OCI-LY1 (cell line): ENCODE data around the gene HLA-DMB.

Experiments used
- H2AFZ ChIP-seq: fragments of 200-600 bp; sonication (generic), shearing (Covaris generic); 2 replicates; pipeline ENCODE4 v1.6.0; 2014; ENCODE audit warnings: antibody characterized with exemption, mild to moderate bottlenecking, low read length
- H3F3A ChIP-seq: fragments of 200-600 bp; sonication (generic), shearing (Covaris generic); 2 replicates; pipeline ENCODE4 v1.6.0; 2014; ENCODE audit warnings: mild to moderate bottlenecking, antibody characterized with exemption, low read length, moderate library complexity; ENCODE audit not compliant: insufficient read depth
- H3K27ac ChIP-seq: fragments of 200-600 bp; sonication (generic); 2 replicates; pipeline ENCODE4 v1.5.1; 2014; ENCODE audit warnings: low read length, mixed run types, mild to moderate bottlenecking, low read depth; ENCODE audit not compliant: poor library complexity, severe bottlenecking
- H3K27me3 ChIP-seq: fragments of 200-600 bp; sonication (generic); 2 replicates; pipeline ENCODE4 v1.6.0; 2014; ENCODE audit warnings: antibody characterized with exemption, mild to moderate bottlenecking, low read length, moderate library complexity; ENCODE audit not compliant: insufficient read depth
- H3K36me3 ChIP-seq: fragments of 200-600 bp; sonication (generic); 2 replicates; pipeline ENCODE4 v1.6.1; 2014; ENCODE audit warnings: mild to moderate bottlenecking, antibody characterized with exemption, low read length, moderate library complexity, mixed read lengths; ENCODE audit not compliant: insufficient read depth
- H3K4me1 ChIP-seq: fragments of 200-600 bp; sonication (generic); 2 replicates; pipeline ENCODE4 v1.5.1; 2014; ENCODE audit warnings: mild to moderate bottlenecking, low read length, moderate library complexity; ENCODE audit not compliant: insufficient read depth, severe bottlenecking
- H3K4me2 ChIP-seq: fragments of 200-600 bp; sonication (generic), shearing (Covaris generic); 2 replicates; pipeline ENCODE4 v1.6.1; 2014; ENCODE audit warnings: low read length
- H3K4me3 ChIP-seq: fragments of 200-600 bp; sonication (generic); 2 replicates; pipeline ENCODE4 v1.5.1; 2014; ENCODE audit warnings: low read length, low read depth, mild to moderate bottlenecking, mixed read lengths; ENCODE audit not compliant: poor library complexity, severe bottlenecking
- H3K79me2 ChIP-seq: fragments of 200-600 bp; shearing (Covaris generic); 2 replicates; pipeline ENCODE4 v1.6.1; 2016; ENCODE audit warnings: mixed run types, low read length, mixed read lengths; ENCODE audit not compliant: insufficient read depth
- H3K9ac ChIP-seq: fragments of 200-600 bp; sonication (generic), shearing (Covaris generic); 2 replicates; pipeline ENCODE4 v1.6.1; 2014; ENCODE audit warnings: mild to moderate bottlenecking, low read length, mixed read lengths
- H3K9me2 ChIP-seq: fragments of 200-600 bp; sonication (generic), shearing (Covaris generic); 2 replicates; pipeline ENCODE4 v1.6.1; 2014; ENCODE audit warnings: low read depth, mild to moderate bottlenecking, low read length, mixed read lengths
- H3K9me3 ChIP-seq: fragments of 200-600 bp; shearing (Covaris generic); 2 replicates; pipeline ENCODE4 v1.6.1; 2014; ENCODE audit warnings: low read length, mixed read lengths
- H4K20me1 ChIP-seq: fragments of 200-600 bp; sonication (generic), shearing (Covaris generic); 2 replicates; pipeline ENCODE4 v1.6.0; 2016; ENCODE audit warnings: mild to moderate bottlenecking, low read length; ENCODE audit not compliant: insufficient read depth
- CTCF ChIP-seq: fragments of 200-600 bp; sonication (generic), shearing (Covaris generic); IDR thresholded peaks from 2 replicates; pipeline ENCODE4 v1.5.1; 2017; ENCODE audit warnings: mild to moderate bottlenecking, antibody characterized with exemption, low read length, moderate library complexity, mixed read lengths
- EZH2 ChIP-seq: fragments of 200-600 bp; sonication (generic), shearing (Covaris generic); IDR thresholded peaks from 2 replicates; pipeline ENCODE4 v1.8.0; 2017; ENCODE audit warnings: borderline replicate concordance, mixed run types, mild to moderate bottlenecking, antibody characterized with exemption, low read length, moderate library complexity, mixed read lengths

HLA-DMB gene

GRCh38 chr6:32960563-32960962 is 19.7 kb upstream of the HLA-DMB start:
- Histone ChIP-seq H3F3A (no peaks in the 10 kb centered on the region; the same call in 1 of the 2 replicates), H3K4me1 (peaks cover 28% of the 10 kb centered on the region), H3K36me3 (no peaks in the 10 kb centered on the region), H3K27me3 (no peaks in the 10 kb centered on the region), H2AFZ (no peak overlapping the region), H3K4me2 (no peak overlapping the region), H3K79me2 (0 out of 2 replicates have a peak, but pooled peaks cover 14% of the 10 kb centered on the region), H3K27ac (no peak overlapping the region), H3K4me3 (no peak overlapping the region), H3K9ac (no peak overlapping the region), H3K9me2 (no peaks in the 10 kb centered on the region), H4K20me1 (no peaks in the 10 kb centered on the region), H3K9me3 (peaks cover 8% of the 10 kb centered on the region)
- TF ChIP-seq CTCF (no peak), EZH2 (no peak)

- TF ChIP-seq EZH2 = no peak
- Histone ChIP-seq H2AFZ (no peak overlapping the region), H3K4me2 (peak overlapping the region; percentile 49), H3F3A (no peaks in the 10 kb centered on the region), H3K9me2 (no peaks in the 10 kb centered on the region), H3K79me2 (0 out of 2 replicates have a peak, but pooled peaks cover 4% of the 10 kb centered on the region), H3K4me3 (peak overlapping the region; percentile 20), H3K9ac (peak overlapping the region; percentile 54), H4K20me1 (no peaks in the 10 kb centered on the region), H3K36me3 (no peaks in the 10 kb centered on the region), H3K27ac (peak overlapping the region; percentile 82), H3K9me3 (no peaks in the 10 kb centered on the region), H3K4me1 (peaks cover 48% of the 10 kb centered on the region), H3K27me3 (no peaks in the 10 kb centered on the region)
Measured at GRCh38 chr6:32956176-32956575, 15.3 kb upstream of the HLA-DMB start.

GRCh38 chr6:32954986-32955802 is 14.4 kb upstream of the HLA-DMB start:
- H3K4me3 ChIP-seq = no peak overlapping the region
- no peak for TF ChIP-seq EZH2
- peak; percentile 67 for TF ChIP-seq CTCF
- no peaks in the 10 kb centered on the region for H4K20me1 ChIP-seq
- H3K36me3 ChIP-seq = no peaks in the 10 kb centered on the region
- H3K27ac ChIP-seq = peak overlapping the region; percentile 82
- no peak overlapping the region for H2AFZ ChIP-seq
- H3K4me1 ChIP-seq = peaks cover 58% of the 10 kb centered on the region
- no peaks in the 10 kb centered on the region for H3K79me2 ChIP-seq
- H3K27me3 ChIP-seq = no peaks in the 10 kb centered on the region
- H3K4me2 ChIP-seq = peak overlapping the region; percentile 49
- H3K9me2 ChIP-seq = no peaks in the 10 kb centered on the region
- H3K9ac ChIP-seq = peak overlapping the region; percentile 54
- H3F3A ChIP-seq = no peaks in the 10 kb centered on the region
- no peaks in the 10 kb centered on the region for H3K9me3 ChIP-seq
